ENCODE data around the gene WFDC1.

WFDC1 gene

DNA sequence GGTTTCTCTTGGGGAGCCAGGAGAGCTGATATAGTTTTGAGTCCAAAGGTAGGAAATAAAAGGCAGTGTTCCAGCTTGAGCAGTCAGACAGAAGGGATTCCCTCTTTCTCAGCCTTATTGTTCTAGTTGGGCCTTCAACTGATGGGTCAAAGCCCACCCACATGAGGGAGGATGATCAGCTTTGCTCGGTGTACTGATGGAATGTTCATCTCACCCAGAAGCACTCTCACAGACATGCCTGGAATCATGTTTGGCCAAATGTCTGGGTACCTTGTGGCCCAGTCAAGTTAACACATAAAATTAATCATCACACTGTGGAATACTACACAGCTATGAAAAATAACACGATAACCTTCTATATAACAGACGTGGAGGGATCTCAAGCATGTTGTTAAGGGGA lies 31.7 kb upstream of the WFDC1 start:
- H3K27me3 Mint-ChIP-seq (ENCODE audit: low read depth): no peaks in the 10 kb centered on the region
- H3K4me3 Mint-ChIP-seq: no peak overlapping the region

DNA sequence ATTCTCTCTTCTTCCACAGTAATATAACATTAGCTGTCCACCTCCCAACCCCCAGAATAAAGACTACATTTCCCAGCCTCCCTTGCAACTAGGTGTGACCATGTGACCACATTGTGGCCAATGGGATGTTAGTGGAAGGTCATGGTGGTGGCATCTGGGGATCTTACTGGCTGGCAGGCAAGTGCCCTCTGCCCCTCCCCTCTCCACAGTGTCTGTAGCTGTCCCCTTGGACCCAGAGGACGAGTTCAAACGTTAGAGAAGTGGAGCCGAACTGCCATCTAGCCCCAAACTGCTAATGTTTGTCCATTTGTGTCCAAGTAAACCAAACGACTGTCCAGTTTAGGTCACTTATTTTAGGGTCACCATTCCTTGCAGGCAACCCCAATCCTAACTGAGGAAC lies 28.2 kb upstream of the WFDC1 start:
- H3K4me1 Mint-ChIP-seq (ENCODE audit: low read depth): no peaks in the 10 kb centered on the region
- no peaks in the 10 kb centered on the region for H3K9me3 Mint-ChIP-seq
- DNase-seq (ENCODE audit: low spot score): peak; percentile 16
- no peaks in the 10 kb centered on the region for H3K27me3 Mint-ChIP-seq (ENCODE audit: low read depth)
- no peaks in the 10 kb centered on the region for H3K36me3 Mint-ChIP-seq (ENCODE audit: low read depth)
- no peak overlapping the region for H3K27ac Mint-ChIP-seq
- H3K4me3 Mint-ChIP-seq: no peak overlapping the region

More for the DNA sequence above, 31.7 kb upstream of the WFDC1 start:
- no peaks in the 10 kb centered on the region for H3K9me3 Mint-ChIP-seq
- no peak overlapping the region for H3K27ac Mint-ChIP-seq
- no peak for DNase-seq (ENCODE audit: low spot score)
- no peaks in the 10 kb centered on the region for H3K4me1 Mint-ChIP-seq (ENCODE audit: low read depth)
- H3K36me3 Mint-ChIP-seq (ENCODE audit: low read depth): no peaks in the 10 kb centered on the region

DNA sequence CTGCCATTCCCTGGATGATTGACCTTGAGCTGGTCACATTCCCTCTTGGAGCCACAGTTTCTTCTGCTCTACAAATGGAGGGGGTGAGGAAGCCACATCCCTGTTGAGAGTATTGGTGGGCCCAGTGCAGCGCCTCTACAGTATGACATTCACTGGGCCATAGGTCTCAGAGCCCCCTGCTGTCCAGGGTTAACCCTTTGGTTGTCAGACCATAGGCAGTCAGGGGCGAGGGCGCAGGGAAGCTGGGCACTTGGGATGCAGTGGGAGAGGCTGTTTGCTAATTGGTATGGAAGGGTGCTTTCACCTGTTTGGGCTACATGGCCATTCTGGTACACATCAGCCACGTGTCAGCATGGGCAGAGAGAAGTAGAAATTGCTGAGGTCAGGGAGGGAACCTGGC lies 27.3 kb upstream of the WFDC1 start:
- no peaks in the 10 kb centered on the region for H3K36me3 Mint-ChIP-seq (ENCODE audit: low read depth)
- no peaks in the 10 kb centered on the region for H3K9me3 Mint-ChIP-seq
- H3K27me3 Mint-ChIP-seq (ENCODE audit: low read depth): no peaks in the 10 kb centered on the region
- no peak overlapping the region for H3K4me3 Mint-ChIP-seq
- no peak for DNase-seq (ENCODE audit: low spot score)
- H3K27ac Mint-ChIP-seq: no peak overlapping the region
- no peaks in the 10 kb centered on the region for H3K4me1 Mint-ChIP-seq (ENCODE audit: low read depth)

DNA sequence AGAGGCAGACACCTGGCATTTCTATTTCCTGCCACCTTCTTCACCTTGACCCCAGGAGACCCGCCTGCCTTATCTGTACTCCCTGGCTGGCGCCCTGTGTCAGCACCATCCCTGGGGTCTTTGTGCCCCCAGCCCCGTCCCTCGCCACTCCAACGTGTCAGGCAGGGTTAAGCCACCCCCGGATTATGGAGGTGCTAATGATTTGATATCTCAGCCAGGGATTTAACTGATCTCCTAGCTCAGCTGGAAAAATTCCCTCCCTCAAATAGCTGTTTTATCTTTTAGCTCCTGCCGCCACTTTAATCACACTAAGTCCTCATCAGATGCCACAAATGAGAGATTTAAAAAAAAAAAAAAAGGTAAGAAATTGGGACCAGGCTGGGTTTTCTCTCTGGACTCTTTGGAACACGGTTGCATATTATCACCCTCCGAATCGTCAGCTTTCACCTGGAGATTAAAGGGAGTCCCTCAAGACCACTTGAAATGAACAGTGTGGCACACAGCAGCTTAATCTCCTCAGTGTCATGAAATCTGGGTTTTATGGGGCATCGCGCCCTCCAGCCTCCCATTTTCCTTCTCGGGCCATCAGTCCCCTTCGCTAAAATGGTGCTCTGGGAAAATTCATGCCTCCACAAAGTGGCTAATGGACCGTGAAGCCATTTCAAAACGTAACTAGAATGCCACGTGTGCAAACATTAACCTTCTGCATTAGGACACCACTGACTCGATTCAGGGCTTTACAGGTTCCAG lies 26.2 kb upstream of the WFDC1 start:
- no peaks in the 10 kb centered on the region for H3K9me3 Mint-ChIP-seq
- H3K4me1 Mint-ChIP-seq (ENCODE audit: low read depth): no peaks in the 10 kb centered on the region
- no peaks in the 10 kb centered on the region for H3K27me3 Mint-ChIP-seq (ENCODE audit: low read depth)
- DNase-seq (ENCODE audit: low spot score): no peak
- no peak overlapping the region for H3K4me3 Mint-ChIP-seq
- no peak overlapping the region for H3K27ac Mint-ChIP-seq
- no peaks in the 10 kb centered on the region for H3K36me3 Mint-ChIP-seq (ENCODE audit: low read depth)

DNA sequence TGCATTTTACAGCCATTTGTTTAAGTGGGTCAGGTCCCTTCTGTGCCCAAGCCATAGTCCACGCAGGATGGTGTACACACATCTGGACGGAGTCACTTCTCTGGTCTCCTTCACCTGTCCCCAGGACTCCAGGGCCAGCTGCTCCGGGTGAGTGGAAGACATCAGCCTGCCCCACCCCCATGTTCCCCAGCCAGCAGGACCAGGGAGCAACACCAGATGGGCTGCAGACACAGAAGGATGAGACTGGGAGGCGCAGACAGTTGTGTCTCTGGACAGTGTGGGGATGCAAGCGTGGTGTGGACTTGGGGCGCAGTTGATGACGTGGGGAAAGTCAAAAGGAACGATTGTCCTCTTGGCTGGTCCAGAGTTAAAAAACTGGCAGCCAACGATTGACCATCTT lies 24.6 kb upstream of the WFDC1 start:
- H3K4me3 Mint-ChIP-seq: no peak overlapping the region
- no peaks in the 10 kb centered on the region for H3K36me3 Mint-ChIP-seq (ENCODE audit: low read depth)
- H3K9me3 Mint-ChIP-seq: no peaks in the 10 kb centered on the region
- H3K4me1 Mint-ChIP-seq (ENCODE audit: low read depth): no peaks in the 10 kb centered on the region
- no peak for DNase-seq (ENCODE audit: low spot score)
- no peak overlapping the region for H3K27ac Mint-ChIP-seq
- H3K27me3 Mint-ChIP-seq (ENCODE audit: low read depth): no peaks in the 10 kb centered on the region

DNA sequence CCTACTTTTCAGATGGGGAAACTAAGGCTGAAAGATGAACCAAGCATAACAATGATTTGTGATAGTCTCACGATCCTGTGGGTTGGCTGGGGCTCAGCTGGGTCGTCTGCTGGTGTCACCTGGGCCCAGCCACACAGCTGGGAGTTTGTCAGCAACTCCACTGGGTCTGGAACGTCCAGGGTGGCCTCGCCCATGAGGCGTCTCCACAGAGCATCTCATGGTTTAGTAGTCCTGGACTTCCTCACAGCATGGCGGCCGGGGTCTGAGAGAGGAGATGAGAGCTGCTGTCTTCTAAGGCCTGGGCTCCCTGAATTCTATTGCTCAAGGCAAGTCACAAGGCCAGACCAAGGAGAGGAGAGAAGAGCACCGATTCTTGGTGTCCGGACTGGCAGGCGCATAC lies 24.1 kb upstream of the WFDC1 start:
- Mint-ChIP-seq H3K27ac (no peak overlapping the region), H3K27me3 (ENCODE audit: low read depth) (no peaks in the 10 kb centered on the region), H3K4me1 (ENCODE audit: low read depth) (no peaks in the 10 kb centered on the region), H3K4me3 (no peak overlapping the region), H3K36me3 (ENCODE audit: low read depth) (no peaks in the 10 kb centered on the region), H3K9me3 (no peaks in the 10 kb centered on the region)
- DNase-seq (ENCODE audit: low spot score): no peak

DNA sequence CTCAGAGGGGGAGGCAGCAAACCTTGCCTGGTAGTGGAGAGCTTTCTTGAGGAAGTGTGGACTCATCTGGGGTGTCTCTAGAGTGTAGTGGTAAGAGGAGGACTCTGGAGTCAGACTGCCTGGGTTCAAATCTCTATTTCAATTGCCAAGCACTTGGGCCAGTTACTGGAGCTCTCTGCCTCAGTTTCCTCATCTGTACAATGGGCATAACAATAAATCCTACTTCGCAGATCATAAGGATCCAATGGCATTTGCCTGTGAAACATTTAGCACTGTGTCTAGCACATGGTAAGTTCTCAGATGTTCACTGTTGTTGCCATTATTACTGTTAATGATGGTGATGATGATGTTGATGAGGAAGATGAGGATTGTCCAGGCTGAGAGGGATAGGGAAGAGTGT lies 23.6 kb upstream of the WFDC1 start:
- H3K4me1 Mint-ChIP-seq (ENCODE audit: low read depth): no peaks in the 10 kb centered on the region
- no peaks in the 10 kb centered on the region for H3K36me3 Mint-ChIP-seq (ENCODE audit: low read depth)
- DNase-seq (ENCODE audit: low spot score): no peak
- no peaks in the 10 kb centered on the region for H3K9me3 Mint-ChIP-seq
- H3K27me3 Mint-ChIP-seq (ENCODE audit: low read depth): no peaks in the 10 kb centered on the region
- H3K4me3 Mint-ChIP-seq: no peak overlapping the region
- H3K27ac Mint-ChIP-seq: no peak overlapping the region

DNA sequence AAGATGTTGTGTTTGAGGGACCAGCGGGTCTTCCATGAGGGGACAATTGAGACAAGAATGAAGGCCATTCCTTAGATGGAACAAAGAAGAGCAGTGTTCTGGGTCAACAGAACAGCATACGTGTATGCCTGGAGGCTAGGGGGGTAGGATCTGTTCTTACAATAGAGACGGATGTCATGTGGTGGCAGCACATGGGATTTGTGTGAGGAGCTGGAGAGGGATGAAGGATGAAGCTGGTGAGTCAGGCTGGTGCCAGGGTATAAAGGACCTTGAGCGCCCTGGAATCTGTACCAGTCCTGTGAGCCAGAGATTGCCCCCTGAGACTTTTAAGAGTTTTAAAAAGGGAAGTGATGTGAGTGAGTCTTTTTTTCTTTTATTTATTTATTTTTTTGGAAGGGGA lies 22.8 kb upstream of the WFDC1 start:
- Mint-ChIP-seq H3K4me1 (ENCODE audit: low read depth) (no peaks in the 10 kb centered on the region), H3K27me3 (ENCODE audit: low read depth) (no peaks in the 10 kb centered on the region), H3K27ac (no peak overlapping the region), H3K4me3 (no peak overlapping the region), H3K36me3 (ENCODE audit: low read depth) (no peaks in the 10 kb centered on the region), H3K9me3 (no peaks in the 10 kb centered on the region)
- no peak for DNase-seq (ENCODE audit: low spot score)

DNA sequence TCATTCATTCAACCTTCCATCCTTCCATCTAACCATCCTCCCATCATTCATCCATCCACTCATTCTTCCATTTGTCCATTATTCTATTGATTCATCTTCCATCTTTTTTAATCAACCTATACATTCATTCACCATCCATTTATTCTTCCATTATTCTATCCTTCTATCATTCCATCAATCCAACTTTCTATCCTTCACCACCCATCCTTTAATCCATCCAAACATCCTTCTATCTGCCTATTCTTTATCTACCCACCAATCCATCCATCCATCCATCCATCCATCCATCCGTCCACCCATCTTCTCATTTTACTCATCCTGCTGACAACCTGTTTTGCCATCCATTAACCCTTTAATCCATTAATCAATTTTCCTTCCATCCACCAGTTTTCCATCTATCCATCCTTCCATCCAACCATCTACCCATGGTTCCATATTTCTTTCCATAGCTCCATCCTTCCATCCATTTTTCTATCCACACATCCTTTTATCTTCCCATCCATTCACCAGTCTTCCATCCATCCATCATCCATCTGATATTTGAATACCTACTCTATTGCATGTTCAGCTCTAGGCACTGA lies 21.8 kb upstream of the WFDC1 start:
- Mint-ChIP-seq H3K4me1 (ENCODE audit: low read depth) (no peaks in the 10 kb centered on the region), H3K27ac (no peak overlapping the region), H3K36me3 (ENCODE audit: low read depth) (no peaks in the 10 kb centered on the region), H3K27me3 (ENCODE audit: low read depth) (no peaks in the 10 kb centered on the region), H3K9me3 (no peaks in the 10 kb centered on the region), H3K4me3 (no peak overlapping the region)
- DNase-seq (ENCODE audit: low spot score): no peak

DNA sequence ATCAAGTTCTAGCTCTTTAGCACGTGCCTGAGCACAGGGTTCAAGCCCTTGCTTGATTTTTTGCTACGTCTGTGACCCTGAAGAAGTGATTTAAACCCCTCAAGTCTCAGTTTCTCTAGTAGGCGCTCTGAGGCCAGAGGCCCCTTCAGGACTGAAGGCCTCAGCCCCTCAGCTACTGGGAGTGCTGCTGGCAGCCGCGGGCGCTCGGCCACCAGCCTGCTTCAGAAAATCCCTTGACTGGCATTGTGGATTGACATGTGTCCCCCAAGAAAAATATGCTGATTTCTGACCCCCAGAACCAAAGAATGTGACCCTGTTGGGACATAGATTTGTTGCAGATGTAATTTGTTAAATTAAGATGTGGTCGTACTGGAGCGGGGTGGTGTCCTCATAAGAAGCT lies 20.2 kb upstream of the WFDC1 start:
- Mint-ChIP-seq H3K36me3 (ENCODE audit: low read depth) (no peaks in the 10 kb centered on the region), H3K9me3 (no peaks in the 10 kb centered on the region), H3K27me3 (ENCODE audit: low read depth) (no peaks in the 10 kb centered on the region), H3K4me1 (ENCODE audit: low read depth) (no peaks in the 10 kb centered on the region), H3K4me3 (no peak overlapping the region), H3K27ac (no peak overlapping the region)
- DNase-seq (ENCODE audit: low spot score): no peak

DNA sequence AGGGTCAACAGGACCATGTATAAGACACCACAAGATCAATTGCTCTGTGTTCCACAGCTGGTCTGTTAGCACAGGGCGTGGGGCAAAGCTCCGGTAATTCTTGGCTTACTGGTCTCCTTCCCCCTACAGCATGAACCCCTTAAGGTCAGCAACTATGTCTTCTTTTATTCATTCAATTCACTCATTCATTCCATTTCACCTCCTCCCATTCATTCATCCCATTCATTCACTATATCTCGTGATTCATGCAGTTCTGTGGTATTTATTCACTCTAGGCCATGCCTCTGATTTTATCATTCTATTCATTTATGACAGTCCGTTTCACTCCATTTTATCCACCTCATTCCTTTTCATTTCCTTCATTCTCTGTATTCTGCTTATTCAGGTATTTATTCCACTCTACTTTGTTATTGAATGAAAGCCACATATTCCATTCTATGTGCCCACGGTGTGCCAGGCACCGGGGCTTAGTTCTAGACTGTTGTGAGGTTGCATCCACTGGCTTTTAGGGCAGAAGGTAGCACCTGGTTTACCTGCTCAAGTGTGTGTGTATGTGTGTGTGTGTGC lies 19.0 kb upstream of the WFDC1 start:
- Mint-ChIP-seq H3K9me3 (no peaks in the 10 kb centered on the region), H3K36me3 (ENCODE audit: low read depth) (no peaks in the 10 kb centered on the region), H3K4me3 (no peak overlapping the region), H3K27me3 (ENCODE audit: low read depth) (no peaks in the 10 kb centered on the region), H3K4me1 (ENCODE audit: low read depth) (no peaks in the 10 kb centered on the region), H3K27ac (no peak overlapping the region)
- DNase-seq (ENCODE audit: low spot score): no peak

DNA sequence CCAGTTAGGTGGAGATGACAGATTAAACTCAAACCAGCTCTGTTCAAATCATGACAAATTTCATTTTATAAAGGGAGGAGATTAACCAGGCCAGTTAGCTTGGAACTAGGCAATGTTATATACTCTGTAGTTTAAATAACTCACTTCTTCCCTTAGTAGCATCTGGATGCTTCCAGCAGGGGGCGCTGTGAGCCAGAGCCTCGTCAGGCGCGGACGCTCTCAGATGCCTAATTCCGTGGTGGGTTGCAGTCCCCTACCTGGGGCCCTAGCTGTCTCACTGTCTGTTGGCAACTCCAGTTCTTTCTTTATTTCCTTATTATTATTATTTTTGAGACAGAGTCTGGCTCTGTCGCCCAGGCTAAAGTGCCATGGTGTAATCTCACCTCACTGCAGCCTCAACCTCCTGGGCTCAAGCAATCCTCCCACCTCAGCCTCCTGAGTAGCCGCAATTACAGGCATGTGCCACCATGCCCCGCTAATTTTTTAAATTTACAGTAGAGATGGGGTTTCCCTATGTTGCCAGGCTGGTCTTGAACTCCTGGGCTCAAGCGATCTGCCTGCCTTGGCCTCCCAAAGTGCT lies 17.3 kb upstream of the WFDC1 start:
- no peaks in the 10 kb centered on the region for H3K9me3 Mint-ChIP-seq
- no peaks in the 10 kb centered on the region for H3K4me1 Mint-ChIP-seq (ENCODE audit: low read depth)
- DNase-seq (ENCODE audit: low spot score): peak; percentile 58
- H3K36me3 Mint-ChIP-seq (ENCODE audit: low read depth): no peaks in the 10 kb centered on the region
- H3K27me3 Mint-ChIP-seq (ENCODE audit: low read depth): no peaks in the 10 kb centered on the region
- H3K4me3 Mint-ChIP-seq: no peak overlapping the region
- no peak overlapping the region for H3K27ac Mint-ChIP-seq

DNA sequence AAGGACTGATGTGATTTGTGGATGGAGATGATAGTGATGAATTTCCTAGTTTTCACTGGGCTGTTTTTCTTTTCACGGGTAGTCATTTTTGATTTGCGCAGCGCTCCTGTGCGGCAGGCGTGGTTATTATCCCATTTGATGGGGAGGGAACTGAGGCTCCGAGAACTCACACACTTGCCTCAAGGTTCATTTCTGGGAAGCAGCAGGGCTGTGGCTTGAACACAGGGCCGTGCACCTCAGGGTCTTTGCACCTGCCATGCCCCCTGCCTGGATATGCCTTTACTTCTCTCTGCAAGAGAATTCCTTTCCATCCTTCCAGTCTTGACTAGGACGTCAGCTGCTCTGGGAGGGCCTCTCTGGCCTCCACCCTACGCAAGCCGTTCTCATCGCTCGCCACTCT lies 16.3 kb upstream of the WFDC1 start:
- Mint-ChIP-seq H3K4me3 (no peak overlapping the region), H3K36me3 (ENCODE audit: low read depth) (no peaks in the 10 kb centered on the region), H3K4me1 (ENCODE audit: low read depth) (no peaks in the 10 kb centered on the region), H3K9me3 (no peaks in the 10 kb centered on the region), H3K27me3 (ENCODE audit: low read depth) (no peaks in the 10 kb centered on the region), H3K27ac (no peak overlapping the region)
- DNase-seq (ENCODE audit: low spot score): no peak

DNA sequence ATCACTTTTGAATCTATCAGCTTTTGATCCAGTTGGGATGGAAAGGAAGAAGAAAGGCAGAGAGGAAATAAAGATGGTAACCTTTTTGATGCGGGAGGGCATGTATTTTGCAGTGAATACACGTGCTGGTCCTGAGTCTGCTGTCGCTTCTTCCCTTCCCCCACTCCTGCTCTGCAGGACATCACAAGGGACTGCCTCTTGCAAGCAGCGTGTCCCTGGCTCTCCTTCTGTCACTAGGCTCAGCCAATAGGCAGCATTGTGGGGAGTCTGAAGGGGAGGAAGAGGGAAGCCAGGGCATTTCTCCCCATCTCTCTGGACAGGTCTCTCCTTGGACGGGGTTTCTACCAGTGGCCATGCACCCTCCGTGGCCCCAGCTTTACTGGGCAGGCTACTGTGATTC lies 15.7 kb upstream of the WFDC1 start:
- no peak for DNase-seq (ENCODE audit: low spot score)
- H3K4me3 Mint-ChIP-seq: no peak overlapping the region
- no peaks in the 10 kb centered on the region for H3K9me3 Mint-ChIP-seq

More for the DNA sequence above, 15.7 kb upstream of the WFDC1 start:
- Mint-ChIP-seq H3K27ac (no peak overlapping the region), H3K27me3 (ENCODE audit: low read depth) (no peaks in the 10 kb centered on the region), H3K36me3 (ENCODE audit: low read depth) (no peaks in the 10 kb centered on the region), H3K4me1 (ENCODE audit: low read depth) (no peaks in the 10 kb centered on the region)
